GM19351 (cell line): ENCODE measurements around the gene CAPN5.

Source experiments
- ATAC-seq: cut with Tn5 transposase; IDR thresholded peaks from one replicate; pipeline ENCODE4 v1.9.1; 2021; ENCODE audit warnings: mild to moderate bottlenecking, moderate library complexity; ENCODE audit not compliant: unreplicated experiment

Gene CAPN5

GRCh38 chr11:77146261-77147035, 79.7 kb downstream of the CAPN5 start:
- ATAC-seq = no peak

DNA sequence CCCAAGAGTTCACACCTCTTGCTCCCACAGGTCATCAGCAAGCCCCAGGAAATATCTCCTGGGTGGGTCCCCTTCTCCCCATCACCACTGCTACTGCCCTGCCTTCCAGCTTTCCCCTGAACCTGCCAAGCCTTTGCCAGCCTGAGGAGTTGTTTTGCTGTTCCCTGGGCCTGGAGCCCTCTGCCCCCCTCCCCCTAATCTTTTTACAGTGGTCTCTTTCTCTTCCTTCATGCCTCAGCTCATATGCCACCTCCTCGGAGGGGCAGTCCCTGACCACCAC, 80.2 kb downstream of the CAPN5 start:
- no peak for ATAC-seq

- no peak for ATAC-seq
Measured at GRCh38 chr11:77147668-77148321, 81.0 kb downstream of the CAPN5 start.

DNA sequence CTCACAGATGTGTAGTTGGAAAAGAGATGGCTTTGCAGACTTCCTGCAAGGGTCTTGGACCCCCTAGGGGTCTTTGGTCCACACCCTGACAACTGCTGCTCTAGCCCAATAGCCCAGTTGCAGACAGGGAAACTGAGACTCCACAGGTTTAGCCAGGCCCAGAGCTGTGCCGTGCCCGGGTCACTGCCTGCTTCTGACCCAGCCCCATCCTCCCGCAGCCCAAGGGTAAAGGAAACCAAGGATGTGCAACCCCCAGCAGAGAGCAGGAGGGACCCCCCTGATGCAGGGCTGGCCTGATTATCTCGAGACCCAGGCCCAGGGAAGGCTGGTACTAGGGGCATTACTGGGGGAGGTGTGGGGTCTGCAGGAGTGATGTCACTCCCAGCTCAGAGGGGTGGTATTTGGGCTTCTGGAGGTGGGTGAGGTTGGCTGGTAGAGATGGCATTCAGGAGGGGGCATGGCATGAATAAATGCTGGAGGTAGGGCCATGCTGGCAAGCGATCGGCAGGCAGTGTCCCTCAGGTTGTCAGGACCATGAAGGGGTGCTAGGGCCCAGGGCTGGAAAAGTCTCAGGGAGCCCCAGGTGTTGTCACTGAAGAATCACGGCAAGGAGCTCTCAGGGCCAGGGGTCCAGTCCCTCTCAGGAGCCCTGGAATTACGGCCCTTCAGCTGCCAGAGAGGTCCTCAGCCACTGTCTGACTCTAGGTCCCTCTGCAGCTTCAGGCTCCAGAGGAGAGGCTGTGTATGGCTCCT, 82.4 kb downstream of the CAPN5 start:
- ATAC-seq = no peak

GRCh38 chr11:77149716-77150392, 83.1 kb downstream of the CAPN5 start:
- ATAC-seq = no peak

- ATAC-seq = no peak
Measured at GRCh38 chr11:77150836-77151235, 84.1 kb downstream of the CAPN5 start.

DNA sequence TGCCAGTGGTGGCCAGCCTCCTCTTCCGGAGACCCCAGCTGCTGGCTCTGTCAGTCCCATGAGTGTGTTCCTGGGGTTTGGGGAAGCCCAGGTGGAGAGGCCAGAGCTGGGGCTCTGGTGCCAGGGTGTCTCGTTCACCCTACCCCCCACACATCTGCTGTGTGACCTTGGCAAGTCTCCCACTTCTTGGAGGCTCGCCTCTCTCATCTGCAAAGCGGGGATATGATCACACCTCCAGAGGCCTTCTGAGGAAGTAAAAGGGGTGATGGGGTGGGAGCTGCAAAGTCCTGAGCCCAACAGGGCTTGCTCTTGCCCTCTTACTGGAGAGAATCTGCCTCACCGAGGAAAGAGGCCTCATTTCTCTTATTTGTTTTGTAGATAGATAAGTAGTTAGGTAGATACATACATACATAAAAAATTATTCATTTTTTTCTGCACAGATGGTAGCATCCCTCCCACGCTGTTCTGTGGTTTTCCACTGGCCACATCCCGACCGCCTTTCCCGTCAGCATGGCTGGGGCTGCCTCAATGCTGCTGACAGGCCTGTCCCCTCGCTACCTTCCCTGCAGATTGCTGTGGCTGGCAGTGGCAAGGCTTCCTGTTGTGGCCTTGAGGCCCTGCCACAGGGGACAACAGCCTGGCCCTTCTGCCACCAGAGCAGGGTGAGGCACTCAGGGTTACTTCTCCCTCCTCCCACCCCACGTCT, 85.2 kb downstream of the CAPN5 start:
- ATAC-seq = no peak

DNA sequence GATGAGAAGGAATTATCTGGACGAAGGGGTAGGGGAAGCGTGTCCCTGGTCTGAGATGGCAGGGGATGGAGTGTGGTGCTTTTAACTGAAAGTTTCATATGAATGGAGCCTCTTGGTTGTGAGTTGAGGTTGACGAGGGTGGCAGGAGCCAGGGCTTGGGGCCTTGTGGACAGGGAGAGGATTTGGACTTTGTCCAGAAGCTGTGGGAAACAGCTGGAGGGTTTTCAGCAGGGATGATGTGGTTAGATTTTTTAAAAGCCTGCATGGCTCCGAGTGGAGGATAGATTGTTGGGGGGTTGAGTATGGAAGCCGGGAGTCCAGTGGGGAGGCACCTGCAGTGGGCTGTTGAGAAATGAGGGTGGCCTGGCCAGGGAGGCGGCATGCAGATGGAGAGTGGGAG, 86.1 kb downstream of the CAPN5 start:
- ATAC-seq = no peak

GRCh38 chr11:77153276-77154185, 86.8 kb downstream of the CAPN5 start:
- no peak for ATAC-seq

GRCh38 chr11:77154381-77155081, 87.8 kb downstream of the CAPN5 start:
- no peak for ATAC-seq

GRCh38 chr11:77155082-77155475, 88.3 kb downstream of the CAPN5 start:
- ATAC-seq = no peak

- no peak for ATAC-seq
Measured at GRCh38 chr11:77155556-77156130, 88.9 kb downstream of the CAPN5 start.

- no peak for ATAC-seq
Measured at GRCh38 chr11:77156396-77157195, 89.8 kb downstream of the CAPN5 start.

DNA sequence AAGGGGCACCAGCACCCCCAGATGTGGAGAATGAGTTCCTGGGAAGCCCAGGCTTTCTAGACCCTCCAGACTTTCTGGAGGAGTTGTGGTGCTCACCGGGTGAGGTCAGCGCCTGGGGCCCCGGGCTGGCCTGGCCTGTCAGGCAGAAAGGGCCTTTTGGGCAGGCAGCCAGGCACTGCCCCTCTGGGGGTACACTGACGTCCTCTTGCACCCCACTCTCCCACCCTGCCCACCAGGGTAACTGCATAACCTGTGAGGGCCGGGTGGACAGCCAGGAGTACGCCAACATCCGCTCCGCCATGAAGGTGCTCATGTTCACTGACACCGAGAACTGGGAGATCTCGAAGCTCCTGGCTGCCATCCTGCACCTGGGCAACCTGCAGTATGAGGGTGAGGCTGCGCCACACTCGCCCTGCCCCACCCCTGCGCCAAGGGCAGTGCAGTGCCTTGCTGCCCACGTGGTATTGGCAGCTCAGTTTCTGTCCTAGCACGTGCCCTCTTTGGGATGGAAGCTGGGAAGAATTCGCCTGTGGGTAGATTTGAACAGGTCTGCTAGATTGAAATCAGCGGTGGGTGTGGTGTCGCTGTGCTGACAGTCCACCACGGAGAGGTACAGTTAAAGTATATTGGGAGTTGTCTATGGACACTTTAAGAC, 91.4 kb downstream of the CAPN5 start:
- no peak for ATAC-seq

DNA sequence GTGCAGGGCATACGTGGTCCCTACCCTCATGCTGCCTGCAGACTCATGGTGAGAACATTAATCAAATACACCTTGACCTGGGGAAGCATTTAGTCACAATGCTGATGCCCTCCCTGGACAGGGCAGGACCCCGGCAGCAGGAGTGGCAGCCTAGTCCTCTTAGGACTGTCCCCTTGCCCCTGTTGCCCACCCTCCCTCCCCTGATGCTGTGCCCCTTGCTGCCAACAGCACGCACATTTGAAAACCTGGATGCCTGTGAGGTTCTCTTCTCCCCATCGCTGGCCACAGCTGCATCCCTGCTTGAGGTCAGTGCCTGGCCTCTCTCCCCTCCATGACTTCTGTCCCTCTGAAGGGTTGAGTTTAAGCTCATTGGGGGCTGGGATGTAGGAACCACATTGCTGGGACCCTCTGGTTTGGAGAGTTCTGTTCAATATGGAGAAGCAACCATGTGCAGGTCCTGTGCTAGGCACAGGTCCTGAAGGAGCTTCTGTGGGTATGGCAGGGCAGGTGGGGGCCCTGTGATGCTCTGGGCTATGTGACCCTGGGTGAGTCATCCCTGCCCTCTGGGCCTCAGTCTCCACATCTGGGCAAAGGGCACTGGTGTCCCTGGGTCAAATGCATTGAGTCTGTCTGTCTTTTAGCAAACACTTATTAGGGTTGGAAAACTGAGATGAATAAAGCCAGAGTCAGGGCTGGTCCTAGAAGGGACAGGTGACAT, 92.6 kb downstream of the CAPN5 start:
- no peak for ATAC-seq

GRCh38 chr11:77159937-77160495, 93.2 kb downstream of the CAPN5 start:
- no peak for ATAC-seq

GRCh38 chr11:77163271-77163670, 96.5 kb downstream of the CAPN5 start:
- no peak for ATAC-seq
